Skeletal muscle satellite cell (primary cell): ENCODE data around the gene PITPNM3.

Experiments used
- H3K27me3 ChIP-seq: 2 replicates; pipeline ENCODE4 v1.7.0; 2013; ENCODE audit warnings: low read length; ENCODE audit not compliant: control insufficient read depth, insufficient read depth
- H3K36me3 ChIP-seq: 2 replicates; pipeline ENCODE4 v1.7.0; 2013; ENCODE audit warnings: mild to moderate bottlenecking, control low read depth, low read length; ENCODE audit not compliant: insufficient read depth
- H3K4me1 ChIP-seq: 2 replicates; pipeline ENCODE4 v1.7.0; 2013; ENCODE audit warnings: low read length; ENCODE audit not compliant: control insufficient read depth, insufficient read depth
- H3K4me2 ChIP-seq: 2 replicates; pipeline ENCODE4 v1.7.0; 2013; ENCODE audit warnings: mild to moderate bottlenecking, low read length
- H3K4me3 ChIP-seq: 2 replicates; pipeline ENCODE4 v1.7.0; 2013; ENCODE audit warnings: low read length
- H3K9ac ChIP-seq: 2 replicates; pipeline ENCODE4 v1.7.0; 2013; ENCODE audit warnings: mild to moderate bottlenecking, low read depth, low read length, moderate library complexity
- H3K9me3 ChIP-seq: replicated peaks from 2 replicates; pipeline ENCODE4 v1.7.0; 2013; ENCODE audit warnings: mild to moderate bottlenecking, control low read depth, low read length

PITPNM3 gene

DNA sequence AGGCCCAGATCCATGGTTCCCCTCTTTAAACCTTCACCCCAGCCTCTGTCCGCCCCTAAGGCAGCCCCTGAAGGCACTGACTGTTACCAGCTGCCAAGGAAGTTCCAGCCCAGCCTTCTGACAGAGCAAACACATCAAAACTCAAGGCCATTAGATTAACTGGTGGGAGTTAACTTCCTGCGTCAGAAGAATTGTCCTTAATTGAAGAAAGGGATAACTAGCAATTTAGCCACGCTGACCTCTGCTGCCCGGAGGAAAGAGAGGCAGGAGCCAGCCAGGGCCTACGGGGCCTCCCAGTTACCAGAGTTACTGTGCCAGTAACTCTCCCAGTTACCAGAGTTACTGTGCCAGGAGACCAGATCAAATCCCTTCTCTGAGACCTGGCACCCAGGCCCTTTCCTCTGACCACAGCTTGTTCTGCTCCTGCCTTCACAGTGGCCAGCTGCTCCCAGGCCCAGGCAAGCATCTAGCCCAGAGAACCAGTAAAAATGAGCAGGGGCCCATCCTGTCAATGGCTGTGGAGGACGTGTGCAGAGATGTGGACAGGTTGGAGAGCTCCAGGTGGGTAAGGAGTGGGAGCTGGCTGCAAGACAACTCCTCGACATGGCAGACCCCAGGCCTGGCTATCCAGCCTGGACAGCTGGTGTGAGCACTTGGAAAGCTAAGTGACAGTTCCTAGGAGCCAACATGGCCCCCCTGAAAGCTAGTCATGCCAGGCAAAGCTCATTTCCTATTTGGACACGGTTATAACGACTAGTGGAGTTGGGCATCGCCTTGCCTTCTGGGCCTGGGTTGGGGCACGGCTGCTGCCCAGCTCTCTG is 2.8 kb upstream of the PITPNM3 start:
- H3K4me3 ChIP-seq = no peak overlapping the region
- no peak overlapping the region for H3K4me2 ChIP-seq
- peaks cover 7% of the 10 kb centered on the region for H3K27me3 ChIP-seq
- peaks cover 15% of the 10 kb centered on the region for H3K4me1 ChIP-seq
- H3K9me3 ChIP-seq = no peaks in the 10 kb centered on the region
- no peaks in the 10 kb centered on the region for H3K36me3 ChIP-seq
- H3K9ac ChIP-seq = no peak overlapping the region

DNA sequence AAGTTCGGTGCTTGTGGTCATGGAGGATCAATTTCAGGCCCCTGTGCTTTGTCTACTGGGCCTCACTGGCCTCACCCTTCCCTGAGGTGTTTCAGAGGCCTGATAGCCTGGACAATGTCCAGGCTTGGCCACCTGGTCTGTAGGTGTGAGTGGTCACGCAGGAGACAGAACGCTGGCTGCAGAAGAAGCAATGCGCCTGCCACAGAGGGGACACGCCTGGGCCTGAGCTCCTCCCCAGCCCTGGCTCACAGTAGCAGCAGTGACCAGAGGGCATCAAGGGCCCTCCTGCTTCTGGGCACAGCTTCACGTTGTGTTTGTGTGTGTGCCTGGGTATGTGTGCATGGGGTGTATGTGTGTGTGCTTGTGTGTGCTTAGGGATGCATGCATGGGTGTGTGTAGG is 1.9 kb upstream of the PITPNM3 start:
- peaks cover 15% of the 10 kb centered on the region for H3K4me1 ChIP-seq
- no peak overlapping the region for H3K4me2 ChIP-seq
- peaks cover 10% of the 10 kb centered on the region for H3K27me3 ChIP-seq
- H3K9me3 ChIP-seq = no peaks in the 10 kb centered on the region
- H3K36me3 ChIP-seq = no peaks in the 10 kb centered on the region
- H3K4me3 ChIP-seq = no peak overlapping the region
- no peak overlapping the region for H3K9ac ChIP-seq

DNA sequence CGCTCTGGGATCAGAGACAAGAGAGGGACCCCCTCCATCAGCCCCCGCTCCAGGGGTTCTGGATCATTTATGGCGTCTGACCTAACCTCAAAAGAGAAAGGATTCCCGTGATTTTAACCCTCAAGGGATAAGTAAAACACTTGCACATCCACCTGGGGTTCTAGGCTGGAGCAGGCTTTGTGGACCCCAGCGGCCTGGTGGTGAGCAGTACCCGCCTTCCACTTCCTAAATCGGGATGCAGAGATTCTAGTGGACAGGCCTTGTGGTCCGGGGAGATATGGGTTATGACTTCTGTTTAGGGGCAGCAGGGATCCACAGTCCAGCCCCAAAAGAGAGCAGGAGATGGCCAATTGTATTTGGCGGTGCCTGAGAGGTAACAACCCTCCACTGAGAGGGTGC is 684 bp upstream of the PITPNM3 start:
- Histone ChIP-seq H3K27me3 (peaks cover 13% of the 10 kb centered on the region), H3K4me1 (peaks cover 19% of the 10 kb centered on the region), H3K36me3 (no peaks in the 10 kb centered on the region), H3K9me3 (no peaks in the 10 kb centered on the region), H3K4me2 (no peak overlapping the region), H3K4me3 (no peak overlapping the region), H3K9ac (no peak overlapping the region)

DNA sequence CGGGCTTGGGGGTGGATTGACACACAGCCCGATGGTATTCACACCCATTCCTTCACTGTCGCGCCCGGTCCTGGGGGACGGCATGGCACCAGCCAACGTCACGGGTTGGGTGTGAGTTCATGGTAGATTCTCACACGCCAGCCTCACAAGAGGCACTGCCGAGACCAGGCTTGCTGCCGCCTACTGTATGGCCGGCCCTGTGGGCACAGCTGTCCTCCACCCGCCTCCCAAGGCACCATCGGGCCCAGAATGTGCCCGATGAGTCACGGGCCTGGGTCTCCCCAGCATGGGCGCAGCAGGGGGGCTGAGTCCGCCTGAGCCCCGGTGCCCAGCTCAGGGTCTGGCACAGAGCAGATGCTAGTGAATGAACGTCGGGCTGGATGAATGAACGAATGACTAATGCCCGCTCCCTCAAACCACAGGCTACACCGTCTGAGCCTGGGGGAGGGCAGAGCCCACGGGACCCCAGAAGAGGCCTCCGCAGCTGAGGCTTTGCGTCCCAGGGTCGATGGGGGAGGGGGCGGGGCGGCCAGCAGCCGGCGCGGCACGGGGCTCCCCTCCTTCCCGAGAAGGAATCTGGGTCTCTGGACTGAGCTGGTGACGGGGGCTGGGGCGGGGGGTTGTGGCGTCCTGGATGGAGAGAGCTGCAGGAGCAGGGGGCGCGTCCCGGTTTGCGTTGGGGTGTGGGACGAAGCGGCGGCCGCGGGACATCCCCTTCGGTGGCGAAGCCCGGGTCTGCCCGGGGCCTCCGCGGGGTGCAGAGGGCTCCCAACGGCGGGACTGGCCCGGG is 829 bp downstream of the PITPNM3 start:
- no peaks in the 10 kb centered on the region for H3K9me3 ChIP-seq
- H3K36me3 ChIP-seq = no peaks in the 10 kb centered on the region
- peak overlapping the region; percentile 72 for H3K4me3 ChIP-seq
- H3K9ac ChIP-seq = peak overlapping the region; percentile 26
- H3K4me1 ChIP-seq = peaks cover 19% of the 10 kb centered on the region
- H3K27me3 ChIP-seq = peaks cover 13% of the 10 kb centered on the region
- H3K4me2 ChIP-seq = peak overlapping the region; percentile 97

DNA sequence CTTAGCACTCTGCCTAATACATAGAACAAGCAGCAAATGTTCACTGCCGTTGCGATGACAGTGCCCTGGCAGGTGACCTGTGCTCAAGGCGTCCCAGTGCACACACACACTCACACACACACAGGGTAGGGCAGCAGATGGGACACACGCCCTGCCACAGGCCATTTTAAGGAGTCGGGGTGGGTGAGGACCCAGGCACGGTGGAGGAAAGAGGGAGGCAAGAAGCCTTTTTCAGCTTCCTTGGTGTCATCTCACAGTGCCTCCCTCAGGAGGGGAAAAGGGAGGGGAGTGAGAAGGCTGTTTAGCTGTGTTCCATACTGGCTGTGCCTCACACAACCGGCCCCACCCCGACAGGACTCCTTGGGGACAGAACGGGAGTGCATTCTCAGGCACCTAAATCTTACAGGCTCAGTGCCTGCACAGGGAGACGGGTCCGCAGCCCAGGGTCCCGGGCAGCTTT is 1.5 kb downstream of the PITPNM3 start:
- Histone ChIP-seq H3K9ac (peak overlapping the region; percentile 26), H3K27me3 (peaks cover 13% of the 10 kb centered on the region), H3K9me3 (no peaks in the 10 kb centered on the region), H3K4me3 (peak overlapping the region; percentile 72), H3K36me3 (no peaks in the 10 kb centered on the region), H3K4me2 (peak overlapping the region; percentile 97), H3K4me1 (peaks cover 19% of the 10 kb centered on the region)

DNA sequence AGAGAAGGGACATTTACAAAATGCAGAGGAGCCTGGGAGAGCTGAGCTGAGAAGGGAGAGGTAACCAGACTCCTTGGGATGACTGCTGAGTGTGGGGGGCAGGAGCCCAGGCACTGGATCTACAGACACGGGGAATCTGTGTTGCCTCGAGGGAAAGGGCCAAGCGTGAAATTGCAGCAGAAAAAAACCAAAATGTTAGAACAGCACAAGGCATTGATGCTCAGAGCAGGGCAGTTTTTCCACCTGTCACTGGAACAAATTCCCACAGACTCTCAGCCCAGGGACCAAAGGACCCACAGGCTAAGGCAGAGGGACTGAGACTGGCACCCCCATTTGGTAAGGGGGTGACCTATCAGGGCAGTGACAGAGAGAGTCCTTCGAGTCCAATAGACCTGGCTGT is 2.0 kb downstream of the PITPNM3 start:
- H3K27me3 ChIP-seq = peaks cover 13% of the 10 kb centered on the region

DNA sequence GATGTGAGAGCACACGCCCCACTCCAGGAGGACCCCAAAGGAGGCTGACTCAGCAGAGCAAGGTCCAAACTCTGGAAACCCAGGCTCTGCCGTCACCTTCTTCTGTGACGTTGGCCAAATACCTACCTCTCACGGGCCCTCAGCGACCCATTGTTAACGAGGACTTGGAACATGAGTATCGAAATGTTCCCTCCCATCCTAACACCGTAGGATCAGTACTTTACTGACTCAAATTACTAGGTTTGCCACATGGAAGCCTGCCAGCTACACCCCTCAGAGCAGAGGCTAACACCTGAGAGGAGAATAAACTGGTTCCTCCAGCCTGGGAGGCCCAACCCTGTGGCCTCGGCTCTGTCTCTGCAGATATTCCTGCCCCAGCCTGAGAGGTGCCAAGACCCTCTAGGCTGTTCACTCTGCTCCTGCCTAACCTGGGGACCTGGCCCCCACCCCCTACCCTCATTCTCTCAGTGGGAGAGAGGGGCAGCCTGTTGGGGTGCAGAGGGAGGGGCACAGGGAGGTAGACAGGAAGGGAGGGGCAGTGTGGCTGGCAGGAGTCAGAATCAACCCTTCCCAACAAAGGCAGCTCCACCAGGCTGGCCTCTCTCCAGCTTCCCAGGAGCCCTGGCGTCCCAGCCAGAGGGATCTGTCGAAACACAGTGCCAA is 4.4 kb downstream of the PITPNM3 start:
- Histone ChIP-seq H3K9me3 (no peaks in the 10 kb centered on the region), H3K36me3 (no peaks in the 10 kb centered on the region), H3K4me1 (peaks cover 31% of the 10 kb centered on the region), H3K4me2 (no peak overlapping the region), H3K4me3 (no peak overlapping the region), H3K27me3 (peaks cover 13% of the 10 kb centered on the region), H3K9ac (no peak overlapping the region)

More for the DNA sequence above, 2.0 kb downstream of the PITPNM3 start:
- Histone ChIP-seq H3K4me2 (peak overlapping the region; percentile 97), H3K9ac (no peak overlapping the region), H3K9me3 (no peaks in the 10 kb centered on the region), H3K4me3 (no peak overlapping the region), H3K36me3 (no peaks in the 10 kb centered on the region), H3K4me1 (peaks cover 19% of the 10 kb centered on the region)

DNA sequence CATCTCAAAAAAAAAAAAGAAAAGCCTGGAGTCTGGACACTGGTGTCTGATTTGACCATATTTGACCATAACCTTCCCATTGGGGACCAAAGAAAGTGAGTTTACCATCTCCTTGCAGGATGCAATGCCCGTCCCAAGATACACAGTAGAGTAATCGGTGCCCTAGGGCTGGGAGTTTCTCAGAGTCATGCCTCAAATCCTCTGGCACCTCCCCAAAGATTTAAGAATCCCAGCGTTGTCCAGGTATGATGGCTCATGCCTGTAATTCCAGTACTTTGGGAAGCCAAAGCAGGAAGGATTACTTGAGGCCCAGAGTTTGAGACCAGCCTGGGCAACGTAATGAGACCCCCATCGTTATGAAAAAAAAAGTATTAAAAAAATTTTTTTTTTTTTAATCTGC is 5.0 kb downstream of the PITPNM3 start:
- H3K4me2 ChIP-seq = no peak overlapping the region
- H3K27me3 ChIP-seq = peaks cover 13% of the 10 kb centered on the region
- no peaks in the 10 kb centered on the region for H3K36me3 ChIP-seq
- H3K4me3 ChIP-seq = no peak overlapping the region
- no peak overlapping the region for H3K9ac ChIP-seq
- H3K9me3 ChIP-seq = no peaks in the 10 kb centered on the region
- H3K4me1 ChIP-seq = peaks cover 31% of the 10 kb centered on the region

DNA sequence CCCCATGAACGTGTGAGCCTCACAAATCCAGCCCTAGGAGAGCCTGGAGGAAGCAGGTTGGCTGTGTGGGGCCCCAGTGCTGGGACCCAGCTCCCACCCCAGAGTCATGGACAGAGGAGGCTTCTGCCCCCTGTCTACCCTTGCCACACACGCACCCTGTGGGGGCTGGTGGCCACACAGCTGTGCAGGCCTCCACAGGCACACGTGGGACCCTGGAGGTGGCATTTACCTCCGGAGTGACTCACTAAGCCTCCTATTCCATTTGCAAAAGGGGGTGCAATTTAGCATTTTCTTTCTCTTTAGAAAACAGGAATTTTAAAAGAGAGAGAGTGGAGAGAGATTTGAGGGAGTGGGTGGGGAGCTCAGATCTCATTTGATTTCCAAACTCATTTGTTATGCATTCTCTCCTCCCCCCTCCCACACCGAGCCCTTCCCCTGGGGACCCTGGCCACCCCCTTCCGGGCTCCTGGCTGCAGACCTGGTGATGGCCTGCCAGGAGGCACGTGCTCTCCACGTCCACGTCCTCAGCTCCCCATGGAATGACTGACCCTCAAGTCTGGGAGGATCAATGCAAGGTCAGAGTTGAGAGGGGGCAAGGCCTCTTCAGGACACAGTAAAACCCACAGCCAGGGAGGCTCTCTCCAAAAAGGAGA is 6.8 kb downstream of the PITPNM3 start:
- H3K36me3 ChIP-seq = no peaks in the 10 kb centered on the region
- H3K27me3 ChIP-seq = peaks cover 6% of the 10 kb centered on the region
- no peak overlapping the region for H3K4me3 ChIP-seq
- peaks cover 22% of the 10 kb centered on the region for H3K4me1 ChIP-seq
- H3K9me3 ChIP-seq = no peaks in the 10 kb centered on the region
- H3K9ac ChIP-seq = no peak overlapping the region
- H3K4me2 ChIP-seq = no peak overlapping the region

DNA sequence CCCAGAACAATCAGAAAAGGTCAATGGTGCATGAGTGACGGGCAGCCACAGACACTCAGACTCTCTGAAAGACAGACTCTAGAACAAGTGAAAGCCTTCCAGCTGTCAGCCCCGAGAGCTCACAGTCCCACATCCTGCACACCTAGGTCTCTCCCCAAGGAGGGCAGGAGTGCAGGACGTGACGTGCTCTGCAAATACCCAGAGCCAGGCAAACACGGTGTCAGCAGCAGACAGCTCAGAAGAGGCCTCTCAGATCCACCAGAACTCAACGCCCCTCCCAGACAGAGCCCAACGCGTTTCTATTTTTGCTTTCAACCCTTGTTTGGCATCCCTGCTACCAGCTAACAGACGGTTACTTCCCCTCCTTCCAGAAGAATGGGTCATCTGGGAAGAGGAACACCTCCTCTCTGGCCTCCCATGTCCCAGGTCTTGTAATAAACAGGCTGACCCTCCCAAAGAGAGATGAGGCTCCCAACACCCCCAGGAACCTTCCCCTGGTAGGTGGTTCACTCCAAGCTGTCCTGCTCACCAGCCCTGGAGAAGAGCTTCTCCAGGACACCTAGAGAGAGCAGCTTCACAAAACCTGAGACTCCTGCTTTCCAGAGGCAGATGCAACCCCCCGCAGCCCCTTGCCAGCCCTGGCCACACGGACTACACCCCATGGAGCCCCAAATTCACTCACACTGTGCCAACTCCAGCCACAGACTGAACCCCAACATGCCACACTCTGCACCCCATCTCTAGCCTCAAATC is 7.6 kb downstream of the PITPNM3 start:
- Histone ChIP-seq H3K4me2 (no peak overlapping the region), H3K9me3 (no peaks in the 10 kb centered on the region), H3K9ac (no peak overlapping the region), H3K4me1 (peaks cover 20% of the 10 kb centered on the region), H3K4me3 (no peak overlapping the region), H3K27me3 (peaks cover 6% of the 10 kb centered on the region), H3K36me3 (no peaks in the 10 kb centered on the region)
